ENCODE measurements around the gene SUGT1. TPM values are rescaled to one million over a fixed set of nuclear protein-coding genes. Genes with fewer than 3 reads are reported as not detected.

The SUGT1 gene
- total and polyA plus RNA-seq, 2 experiments from 2014 or later, result 61.3 to 172 TPM

DNA sequence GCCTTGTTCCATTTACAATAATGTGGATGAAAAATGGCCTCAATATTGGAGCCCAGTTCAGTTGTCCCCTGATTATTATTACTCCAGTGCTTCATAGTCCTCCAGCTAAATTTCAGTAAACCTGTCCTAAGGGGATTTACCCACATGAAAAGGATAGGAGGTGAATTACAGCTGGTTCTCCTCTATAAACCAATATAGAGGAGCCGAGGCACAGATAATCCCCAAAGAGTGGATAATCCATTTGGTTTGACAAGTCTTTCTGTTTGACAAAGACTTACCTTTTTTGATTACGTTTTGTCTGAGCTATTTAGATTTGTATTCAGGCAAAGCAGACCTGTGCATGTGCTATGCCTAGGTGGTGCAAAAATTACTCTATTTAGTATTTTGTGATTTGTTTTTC lies 84.3 kb downstream of the SUGT1 start:
- TF ChIP-seq ZNF114 (CRISPR knock-in tag; IDR thresholded peaks at IDR 0.05), result no peak
- TF ChIP-seq, protein P1, sequence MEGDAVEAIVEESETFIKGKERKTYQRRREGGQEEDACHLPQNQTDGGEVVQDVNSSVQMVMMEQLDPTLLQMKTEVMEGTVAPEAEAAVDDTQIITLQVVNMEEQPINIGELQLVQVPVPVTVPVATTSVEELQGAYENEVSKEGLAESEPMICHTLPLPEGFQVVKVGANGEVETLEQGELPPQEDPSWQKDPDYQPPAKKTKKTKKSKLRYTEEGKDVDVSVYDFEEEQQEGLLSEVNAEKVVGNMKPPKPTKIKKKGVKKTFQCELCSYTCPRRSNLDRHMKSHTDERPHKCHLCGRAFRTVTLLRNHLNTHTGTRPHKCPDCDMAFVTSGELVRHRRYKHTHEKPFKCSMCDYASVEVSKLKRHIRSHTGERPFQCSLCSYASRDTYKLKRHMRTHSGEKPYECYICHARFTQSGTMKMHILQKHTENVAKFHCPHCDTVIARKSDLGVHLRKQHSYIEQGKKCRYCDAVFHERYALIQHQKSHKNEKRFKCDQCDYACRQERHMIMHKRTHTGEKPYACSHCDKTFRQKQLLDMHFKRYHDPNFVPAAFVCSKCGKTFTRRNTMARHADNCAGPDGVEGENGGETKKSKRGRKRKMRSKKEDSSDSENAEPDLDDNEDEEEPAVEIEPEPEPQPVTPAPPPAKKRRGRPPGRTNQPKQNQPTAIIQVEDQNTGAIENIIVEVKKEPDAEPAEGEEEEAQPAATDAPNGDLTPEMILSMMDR (conservative IDR thresholded peaks at IDR 0.05; ENCODE audit: low read depth in 2 of 2), result no peak
- TF ChIP-seq, protein P2, sequence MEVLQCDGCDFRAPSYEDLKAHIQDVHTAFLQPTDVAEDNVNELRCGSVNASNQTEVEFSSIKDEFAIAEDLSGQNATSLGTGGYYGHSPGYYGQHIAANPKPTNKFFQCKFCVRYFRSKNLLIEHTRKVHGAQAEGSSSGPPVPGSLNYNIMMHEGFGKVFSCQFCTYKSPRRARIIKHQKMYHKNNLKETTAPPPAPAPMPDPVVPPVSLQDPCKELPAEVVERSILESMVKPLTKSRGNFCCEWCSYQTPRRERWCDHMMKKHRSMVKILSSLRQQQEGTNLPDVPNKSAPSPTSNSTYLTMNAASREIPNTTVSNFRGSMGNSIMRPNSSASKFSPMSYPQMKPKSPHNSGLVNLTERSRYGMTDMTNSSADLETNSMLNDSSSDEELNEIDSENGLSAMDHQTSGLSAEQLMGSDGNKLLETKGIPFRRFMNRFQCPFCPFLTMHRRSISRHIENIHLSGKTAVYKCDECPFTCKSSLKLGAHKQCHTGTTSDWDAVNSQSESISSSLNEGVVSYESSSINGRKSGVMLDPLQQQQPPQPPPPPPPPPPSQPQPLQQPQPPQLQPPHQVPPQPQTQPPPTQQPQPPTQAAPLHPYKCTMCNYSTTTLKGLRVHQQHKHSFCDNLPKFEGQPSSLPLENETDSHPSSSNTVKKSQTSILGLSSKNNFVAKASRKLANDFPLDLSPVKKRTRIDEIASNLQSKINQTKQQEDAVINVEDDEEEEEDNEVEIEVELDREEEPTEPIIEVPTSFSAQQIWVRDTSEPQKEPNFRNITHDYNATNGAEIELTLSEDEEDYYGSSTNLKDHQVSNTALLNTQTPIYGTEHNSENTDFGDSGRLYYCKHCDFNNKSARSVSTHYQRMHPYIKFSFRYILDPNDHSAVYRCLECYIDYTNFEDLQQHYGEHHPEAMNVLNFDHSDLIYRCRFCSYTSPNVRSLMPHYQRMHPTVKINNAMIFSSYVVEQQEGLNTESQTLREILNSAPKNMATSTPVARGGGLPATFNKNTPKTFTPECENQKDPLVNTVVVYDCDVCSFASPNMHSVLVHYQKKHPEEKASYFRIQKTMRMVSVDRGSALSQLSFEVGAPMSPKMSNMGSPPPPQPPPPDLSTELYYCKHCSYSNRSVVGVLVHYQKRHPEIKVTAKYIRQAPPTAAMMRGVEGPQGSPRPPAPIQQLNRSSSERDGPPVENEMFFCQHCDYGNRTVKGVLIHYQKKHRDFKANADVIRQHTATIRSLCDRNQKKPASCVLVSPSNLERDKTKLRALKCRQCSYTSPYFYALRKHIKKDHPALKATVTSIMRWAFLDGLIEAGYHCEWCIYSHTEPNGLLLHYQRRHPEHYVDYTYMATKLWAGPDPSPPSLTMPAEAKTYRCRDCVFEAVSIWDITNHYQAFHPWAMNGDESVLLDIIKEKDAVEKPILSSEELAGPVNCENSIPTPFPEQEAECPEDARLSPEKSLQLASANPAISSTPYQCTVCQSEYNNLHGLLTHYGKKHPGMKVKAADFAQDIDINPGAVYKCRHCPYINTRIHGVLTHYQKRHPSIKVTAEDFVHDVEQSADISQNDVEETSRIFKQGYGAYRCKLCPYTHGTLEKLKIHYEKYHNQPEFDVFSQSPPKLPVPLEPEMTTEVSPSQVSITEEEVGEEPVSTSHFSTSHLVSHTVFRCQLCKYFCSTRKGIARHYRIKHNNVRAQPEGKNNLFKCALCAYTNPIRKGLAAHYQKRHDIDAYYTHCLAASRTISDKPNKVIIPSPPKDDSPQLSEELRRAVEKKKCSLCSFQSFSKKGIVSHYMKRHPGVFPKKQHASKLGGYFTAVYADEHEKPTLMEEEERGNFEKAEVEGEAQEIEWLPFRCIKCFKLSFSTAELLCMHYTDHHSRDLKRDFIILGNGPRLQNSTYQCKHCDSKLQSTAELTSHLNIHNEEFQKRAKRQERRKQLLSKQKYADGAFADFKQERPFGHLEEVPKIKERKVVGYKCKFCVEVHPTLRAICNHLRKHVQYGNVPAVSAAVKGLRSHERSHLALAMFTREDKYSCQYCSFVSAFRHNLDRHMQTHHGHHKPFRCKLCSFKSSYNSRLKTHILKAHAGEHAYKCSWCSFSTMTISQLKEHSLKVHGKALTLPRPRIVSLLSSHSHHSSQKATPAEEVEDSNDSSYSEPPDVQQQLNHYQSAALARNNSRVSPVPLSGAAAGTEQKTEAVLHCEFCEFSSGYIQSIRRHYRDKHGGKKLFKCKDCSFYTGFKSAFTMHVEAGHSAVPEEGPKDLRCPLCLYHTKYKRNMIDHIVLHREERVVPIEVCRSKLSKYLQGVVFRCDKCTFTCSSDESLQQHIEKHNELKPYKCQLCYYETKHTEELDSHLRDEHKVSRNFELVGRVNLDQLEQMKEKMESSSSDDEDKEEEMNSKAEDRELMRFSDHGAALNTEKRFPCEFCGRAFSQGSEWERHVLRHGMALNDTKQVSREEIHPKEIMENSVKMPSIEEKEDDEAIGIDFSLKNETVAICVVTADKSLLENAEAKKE (CRISPR knock-in tag; IDR thresholded peaks at IDR 0.05), result no peak
- TF ChIP-seq STAT1 (IDR thresholded peaks at IDR 0.05; ENCODE audit: unreplicated experiment), result no peak
- no peak for TF ChIP-seq POLR2AphosphoS5 (IDR thresholded peaks at IDR 0.05; ENCODE audit: low read depth)
- no peak for TF ChIP-seq ZNF331 (CRISPR knock-in tag; IDR thresholded peaks at IDR 0.05; ENCODE audit: low read depth)
- no peak for TF ChIP-seq JUNB (IDR thresholded peaks at IDR 0.05; ENCODE audit: unreplicated experiment)
- TF ChIP-seq EZH2 (IDR thresholded peaks at IDR 0.05; ENCODE audit: low read depth, unreplicated experiment), result no peak
- TF ChIP-seq CREB1 (CRISPR knock-in tag; IDR thresholded peaks at IDR 0.05; ENCODE audit: low read depth), result no peak
- TF ChIP-seq, protein P3, sequence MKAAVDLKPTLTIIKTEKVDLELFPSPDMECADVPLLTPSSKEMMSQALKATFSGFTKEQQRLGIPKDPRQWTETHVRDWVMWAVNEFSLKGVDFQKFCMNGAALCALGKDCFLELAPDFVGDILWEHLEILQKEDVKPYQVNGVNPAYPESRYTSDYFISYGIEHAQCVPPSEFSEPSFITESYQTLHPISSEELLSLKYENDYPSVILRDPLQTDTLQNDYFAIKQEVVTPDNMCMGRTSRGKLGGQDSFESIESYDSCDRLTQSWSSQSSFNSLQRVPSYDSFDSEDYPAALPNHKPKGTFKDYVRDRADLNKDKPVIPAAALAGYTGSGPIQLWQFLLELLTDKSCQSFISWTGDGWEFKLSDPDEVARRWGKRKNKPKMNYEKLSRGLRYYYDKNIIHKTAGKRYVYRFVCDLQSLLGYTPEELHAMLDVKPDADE (IDR thresholded peaks at IDR 0.05), result no peak
- TF ChIP-seq, protein P4, sequence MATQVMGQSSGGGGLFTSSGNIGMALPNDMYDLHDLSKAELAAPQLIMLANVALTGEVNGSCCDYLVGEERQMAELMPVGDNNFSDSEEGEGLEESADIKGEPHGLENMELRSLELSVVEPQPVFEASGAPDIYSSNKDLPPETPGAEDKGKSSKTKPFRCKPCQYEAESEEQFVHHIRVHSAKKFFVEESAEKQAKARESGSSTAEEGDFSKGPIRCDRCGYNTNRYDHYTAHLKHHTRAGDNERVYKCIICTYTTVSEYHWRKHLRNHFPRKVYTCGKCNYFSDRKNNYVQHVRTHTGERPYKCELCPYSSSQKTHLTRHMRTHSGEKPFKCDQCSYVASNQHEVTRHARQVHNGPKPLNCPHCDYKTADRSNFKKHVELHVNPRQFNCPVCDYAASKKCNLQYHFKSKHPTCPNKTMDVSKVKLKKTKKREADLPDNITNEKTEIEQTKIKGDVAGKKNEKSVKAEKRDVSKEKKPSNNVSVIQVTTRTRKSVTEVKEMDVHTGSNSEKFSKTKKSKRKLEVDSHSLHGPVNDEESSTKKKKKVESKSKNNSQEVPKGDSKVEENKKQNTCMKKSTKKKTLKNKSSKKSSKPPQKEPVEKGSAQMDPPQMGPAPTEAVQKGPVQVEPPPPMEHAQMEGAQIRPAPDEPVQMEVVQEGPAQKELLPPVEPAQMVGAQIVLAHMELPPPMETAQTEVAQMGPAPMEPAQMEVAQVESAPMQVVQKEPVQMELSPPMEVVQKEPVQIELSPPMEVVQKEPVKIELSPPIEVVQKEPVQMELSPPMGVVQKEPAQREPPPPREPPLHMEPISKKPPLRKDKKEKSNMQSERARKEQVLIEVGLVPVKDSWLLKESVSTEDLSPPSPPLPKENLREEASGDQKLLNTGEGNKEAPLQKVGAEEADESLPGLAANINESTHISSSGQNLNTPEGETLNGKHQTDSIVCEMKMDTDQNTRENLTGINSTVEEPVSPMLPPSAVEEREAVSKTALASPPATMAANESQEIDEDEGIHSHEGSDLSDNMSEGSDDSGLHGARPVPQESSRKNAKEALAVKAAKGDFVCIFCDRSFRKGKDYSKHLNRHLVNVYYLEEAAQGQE (IDR thresholded peaks at IDR 0.05; ENCODE audit: unreplicated experiment), result no peak
- TF ChIP-seq EZH2phosphoT487 (IDR thresholded peaks at IDR 0.05; ENCODE audit: unreplicated experiment), result no peak
- TF ChIP-seq NANOG (IDR thresholded peaks at IDR 0.05; ENCODE audit: borderline replicate concordance), result no peak
- H3K4me3 Mint-ChIP-seq, result peak overlapping the region; percentile 82; the same call in 2 of the 3 replicates
- H3K4me1 Mint-ChIP-seq, result peaks cover 43% of the 10 kb centered on the region
- H3K9me3 Mint-ChIP-seq, result no peaks in the 10 kb centered on the region; the same call in 1 of the 3 replicates
- peak overlapping the region; percentile 55; the same call in 1 of the 2 replicates for H3K27ac Mint-ChIP-seq
- H3K79me2 ChIP-seq (replicated peaks; ENCODE audit: insufficient read depth), result peaks cover 18% of the 10 kb centered on the region; the same call in 1 of the 2 replicates
- H3K4me3 ChIP-seq, result peak overlapping the region; percentile 82; the same call in 1 of the 2 replicates
- peak overlapping the region; percentile 2 for H3K27ac ChIP-seq (ENCODE audit: low read depth)
- ATAC-seq (no peak), DNase-seq (ENCODE audit: low spot score) (no peak)
- H3K4me2 ChIP-seq, result peak overlapping the region; percentile 80
- H3K36me3 ChIP-seq (ENCODE audit: insufficient read depth), result peaks cover 9% of the 10 kb centered on the region; the same call in 1 of the 2 replicates
- H4K20me1 ChIP-seq (replicated peaks; ENCODE audit: insufficient read depth), result no peaks in the 10 kb centered on the region
- H3K36me3 Mint-ChIP-seq (ENCODE audit: low read depth), result peaks cover 36% of the 10 kb centered on the region
- no peaks in the 10 kb centered on the region for H3K9me2 ChIP-seq (ENCODE audit: insufficient read depth)
- no peak overlapping the region for H2AFZ ChIP-seq
- peaks cover 38% of the 10 kb centered on the region for H3K4me1 ChIP-seq (ENCODE audit: insufficient read depth)
- 0 out of 2 replicates have a peak, but pooled peaks cover 4% of the 10 kb centered on the region for H3F3A ChIP-seq (replicated peaks; ENCODE audit: low read depth)
- H3K27me3 ChIP-seq (ENCODE audit: insufficient read depth), result no peaks in the 10 kb centered on the region
- peaks cover 16% of the 10 kb centered on the region for H3K27me3 Mint-ChIP-seq (ENCODE audit: insufficient read depth, low read depth, poor library complexity)

Measured in GM23338 (cell line).